Measurements from ENCODE around the gene JADE3. TPM values are rescaled to one million over a fixed set of nuclear protein-coding genes. Genes with fewer than 3 reads are reported as not detected.

The JADE3 gene
- total and polyA plus RNA-seq, 5 experiments from 2014 or later: 0.26 to 0.47 TPM; not detected in 3

- H3K4me3 Mint-ChIP-seq: no peak overlapping the region
- no peaks in the 10 kb centered on the region for H3K4me1 Mint-ChIP-seq
- H3K27ac Mint-ChIP-seq: no peak overlapping the region
- no peaks in the 10 kb centered on the region for H3K36me3 Mint-ChIP-seq
- H3K27me3 Mint-ChIP-seq: no peaks in the 10 kb centered on the region
- POLR2A ChIA-PET: no interaction called here
- H3K9me3 Mint-ChIP-seq: no peaks in the 10 kb centered on the region
- ATAC-seq (no peak), DNase-seq (no peak)
Measured at GRCh38 chrX:47101206-47101605, 189.0 kb downstream of the JADE3 start.

Other genes with a start within 250 kb of the JADE3 start
- gene SLC9A7, start 153.3 kb upstream of the JADE3 start, total RNA-seq: 1 to 10 TPM; 2.8 to 3.6 TPM
- 1 to 10 TPM in 1 of 3 donors, under 1 TPM in 2; 0.33 to 1.3 (median 0.40) TPM for gene SLC9A7, start 153.3 kb upstream of the JADE3 start, polyA plus RNA-seq
- gene RP2, start 75.4 kb upstream of the JADE3 start, total RNA-seq: 1 to 10 TPM; 6.9 to 7.5 TPM
- gene RP2, start 75.4 kb upstream of the JADE3 start, polyA plus RNA-seq: 1 to 10 TPM; 3.7 to 4.1 (median 3.7) TPM
- not detected for gene RGN, start 166.0 kb downstream of the JADE3 start, total RNA-seq
- gene RGN, start 166.0 kb downstream of the JADE3 start, polyA plus RNA-seq: not detected
- gene NDUFB11, start 232.3 kb downstream of the JADE3 start, total RNA-seq: 10 to 100 TPM; 50.6 to 50.8 TPM
- gene NDUFB11, start 232.3 kb downstream of the JADE3 start, polyA plus RNA-seq: 100 to 1,000 TPM; 171 to 185 (median 175) TPM
- 10 to 100 TPM; 52.3 to 55.0 TPM for gene RBM10, start 232.8 kb downstream of the JADE3 start, total RNA-seq
- gene RBM10, start 232.8 kb downstream of the JADE3 start, polyA plus RNA-seq: 10 to 100 TPM; 17.6 to 39.2 (median 27.9) TPM

Data from naive thymus-derived CD8-positive, alpha-beta T cell (primary cell).